ENCODE data around the gene RSPH9.

RSPH9 gene

DNA sequence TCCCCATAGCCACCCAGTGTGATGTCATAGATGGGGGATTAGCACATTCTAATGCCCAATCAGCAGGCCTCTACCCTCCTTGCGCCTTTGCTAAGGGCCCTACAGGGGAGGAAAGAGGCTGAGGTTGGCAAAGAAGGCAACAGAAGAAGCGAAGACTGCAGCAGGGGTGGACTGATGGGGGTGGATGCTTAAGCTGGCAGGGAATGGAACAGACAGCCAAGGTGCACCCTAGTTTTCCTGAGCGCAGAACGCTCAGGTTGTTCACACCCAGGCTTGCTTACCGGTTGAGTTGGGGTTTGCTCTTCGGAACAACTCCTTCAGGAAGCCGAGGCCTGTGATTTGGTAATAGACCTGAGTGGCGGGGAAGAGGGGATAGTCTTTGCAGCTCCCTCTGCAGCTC, 30.1 kb downstream of the RSPH9 start:
- H3K4me3 ChIP-seq (ENCODE audit: low read depth, low read length): no peak overlapping the region
- TF ChIP-seq, protein P1, sequence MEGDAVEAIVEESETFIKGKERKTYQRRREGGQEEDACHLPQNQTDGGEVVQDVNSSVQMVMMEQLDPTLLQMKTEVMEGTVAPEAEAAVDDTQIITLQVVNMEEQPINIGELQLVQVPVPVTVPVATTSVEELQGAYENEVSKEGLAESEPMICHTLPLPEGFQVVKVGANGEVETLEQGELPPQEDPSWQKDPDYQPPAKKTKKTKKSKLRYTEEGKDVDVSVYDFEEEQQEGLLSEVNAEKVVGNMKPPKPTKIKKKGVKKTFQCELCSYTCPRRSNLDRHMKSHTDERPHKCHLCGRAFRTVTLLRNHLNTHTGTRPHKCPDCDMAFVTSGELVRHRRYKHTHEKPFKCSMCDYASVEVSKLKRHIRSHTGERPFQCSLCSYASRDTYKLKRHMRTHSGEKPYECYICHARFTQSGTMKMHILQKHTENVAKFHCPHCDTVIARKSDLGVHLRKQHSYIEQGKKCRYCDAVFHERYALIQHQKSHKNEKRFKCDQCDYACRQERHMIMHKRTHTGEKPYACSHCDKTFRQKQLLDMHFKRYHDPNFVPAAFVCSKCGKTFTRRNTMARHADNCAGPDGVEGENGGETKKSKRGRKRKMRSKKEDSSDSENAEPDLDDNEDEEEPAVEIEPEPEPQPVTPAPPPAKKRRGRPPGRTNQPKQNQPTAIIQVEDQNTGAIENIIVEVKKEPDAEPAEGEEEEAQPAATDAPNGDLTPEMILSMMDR (IDR thresholded peaks at IDR 0.05; ENCODE audit: borderline replicate concordance, insufficient read depth, low read depth, low read length): no peak

DNA sequence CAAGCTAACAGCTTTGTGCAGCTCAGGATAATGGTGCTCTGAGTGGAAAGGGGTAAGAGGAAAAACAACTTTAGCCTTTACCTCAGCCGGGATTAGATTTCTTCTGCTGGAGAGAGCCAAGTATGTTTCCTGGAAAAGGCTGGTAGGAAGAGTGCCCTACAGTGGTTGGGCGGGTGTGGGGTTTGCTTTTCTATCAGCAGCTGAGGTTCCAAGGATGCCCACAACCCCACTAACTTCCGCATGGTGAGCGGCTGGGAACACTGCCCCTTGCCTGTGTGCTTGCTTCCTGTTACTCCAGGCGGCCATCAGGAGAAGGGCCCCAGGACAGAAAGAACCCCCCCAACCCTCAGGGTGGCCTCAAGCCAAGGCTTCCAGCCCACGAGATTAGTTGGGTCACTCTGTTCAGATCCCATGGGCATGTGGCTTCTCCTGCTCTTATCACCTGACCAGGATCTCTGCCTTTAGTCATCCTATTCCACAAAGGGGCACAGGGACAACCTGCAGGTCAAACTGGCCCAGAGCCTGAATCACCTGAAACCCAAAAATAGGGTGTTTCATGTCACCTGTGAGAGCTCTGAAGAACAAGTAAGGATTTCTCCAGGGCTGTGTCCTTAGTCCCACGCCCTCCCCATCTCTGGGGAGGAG, 32.2 kb downstream of the RSPH9 start:
- TF ChIP-seq, protein P1 (IDR thresholded peaks at IDR 0.05; ENCODE audit: borderline replicate concordance, insufficient read depth, low read depth, low read length): no peak
- no peak overlapping the region for H3K4me3 ChIP-seq (ENCODE audit: low read depth, low read length)

DNA sequence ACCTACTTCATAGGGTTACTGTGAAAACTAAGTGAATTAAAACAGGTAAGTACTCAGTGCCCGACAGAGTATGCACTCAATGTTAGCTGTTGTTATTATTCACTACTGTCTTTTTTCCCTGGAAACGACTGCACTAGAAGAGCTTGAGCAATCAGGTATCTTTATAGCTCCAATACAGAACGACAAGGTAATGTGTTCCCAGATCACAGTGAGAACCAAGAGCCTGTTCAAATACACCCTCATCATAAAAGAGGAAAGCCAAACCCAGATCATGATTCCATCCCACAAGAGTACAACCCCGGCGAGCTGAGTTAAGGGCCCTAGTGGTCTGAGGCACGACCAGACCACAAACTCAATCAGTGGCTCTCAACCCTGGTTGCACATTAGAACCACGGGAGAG, 32.9 kb downstream of the RSPH9 start:
- no peak overlapping the region for H3K4me3 ChIP-seq (ENCODE audit: low read depth, low read length)
- TF ChIP-seq, protein P1 (IDR thresholded peaks at IDR 0.05; ENCODE audit: borderline replicate concordance, insufficient read depth, low read depth, low read length): no peak

DNA sequence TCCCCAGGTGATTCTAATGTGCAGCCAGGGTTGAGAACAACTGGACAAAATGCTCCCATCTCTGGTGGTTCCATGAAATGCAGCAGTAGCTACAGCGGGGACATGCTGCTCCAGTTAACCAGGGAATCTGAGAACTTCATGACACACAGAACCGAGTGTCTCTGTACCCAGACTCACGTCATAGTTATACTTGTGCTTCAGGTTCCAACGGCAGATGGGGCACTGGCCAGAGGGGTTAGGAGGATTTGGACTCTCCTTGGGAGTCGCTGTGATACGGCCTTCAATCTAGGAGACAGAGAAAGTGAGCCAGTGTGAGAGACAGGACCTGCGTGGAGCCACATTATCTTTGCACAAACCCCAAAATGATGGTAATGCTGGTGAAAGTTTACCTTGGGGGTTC, 33.5 kb downstream of the RSPH9 start:
- TF ChIP-seq, protein P1 (IDR thresholded peaks at IDR 0.05; ENCODE audit: borderline replicate concordance, insufficient read depth, low read depth, low read length): no peak
- no peak overlapping the region for H3K4me3 ChIP-seq (ENCODE audit: low read depth, low read length)

DNA sequence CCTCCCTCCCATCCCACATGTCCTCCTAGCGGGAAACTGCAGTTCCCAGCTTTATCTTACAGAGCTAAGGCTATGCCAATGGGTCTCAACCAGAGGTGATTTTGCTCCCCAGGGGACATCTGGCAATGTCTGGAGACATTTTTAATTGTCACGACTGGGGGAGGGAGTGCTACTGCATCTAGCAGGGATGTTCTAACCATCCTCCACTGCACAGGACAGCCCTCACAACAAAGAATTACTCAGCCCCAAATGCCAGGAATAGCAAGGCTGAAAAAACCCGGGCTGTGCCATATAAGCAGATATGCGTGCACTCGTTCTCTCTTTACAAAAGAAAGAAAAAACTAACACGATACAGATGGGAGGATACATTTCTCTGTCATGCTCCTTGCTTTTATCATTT, 34.2 kb downstream of the RSPH9 start:
- TF ChIP-seq, protein P1 (IDR thresholded peaks at IDR 0.05; ENCODE audit: borderline replicate concordance, insufficient read depth, low read depth, low read length): no peak
- H3K4me3 ChIP-seq (ENCODE audit: low read depth, low read length): no peak overlapping the region

DNA sequence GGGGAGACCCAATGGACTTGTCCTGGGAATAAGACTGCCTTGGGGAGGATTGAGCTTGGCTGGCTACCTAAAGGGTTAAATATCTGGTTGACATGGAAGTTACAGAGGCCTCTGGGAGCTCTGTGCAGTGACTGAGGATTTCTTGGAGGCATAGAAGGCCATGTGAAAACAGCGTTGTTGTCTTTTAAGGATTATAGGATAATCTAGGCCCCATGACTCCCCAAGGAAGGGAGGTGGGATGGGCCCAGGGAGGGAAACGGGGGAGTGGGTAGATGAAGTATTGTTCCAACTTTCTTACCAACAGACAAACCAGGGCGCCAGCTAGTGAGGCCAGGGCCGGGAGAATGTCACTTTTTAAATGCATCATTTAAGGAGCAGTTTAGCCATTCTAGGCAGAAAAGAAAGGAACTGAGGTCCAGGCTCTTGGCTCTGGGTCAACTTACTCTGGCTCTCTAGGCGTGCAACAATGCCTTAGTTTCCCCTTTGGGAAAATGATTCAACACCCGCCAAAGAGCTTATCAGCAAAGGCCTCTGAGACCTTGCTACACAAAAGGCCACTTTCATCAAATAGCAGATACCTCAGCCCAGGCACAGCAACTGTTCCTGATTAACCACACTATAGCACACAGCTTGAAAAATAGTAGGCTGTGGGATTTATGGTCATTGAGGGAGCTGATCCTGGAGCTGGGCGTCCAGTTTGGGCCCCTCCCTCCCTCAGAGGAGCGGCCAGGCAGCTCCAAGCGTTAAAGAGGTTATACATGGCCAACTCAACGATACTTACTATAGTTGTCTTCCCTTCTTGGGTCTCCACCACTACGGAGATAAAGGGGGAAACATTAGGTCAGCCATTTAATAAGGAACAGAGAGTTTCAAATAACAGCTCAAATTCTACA, 35.7 kb downstream of the RSPH9 start:
- TF ChIP-seq, protein P1 (IDR thresholded peaks at IDR 0.05; ENCODE audit: borderline replicate concordance, insufficient read depth, low read depth, low read length): no peak
- H3K4me3 ChIP-seq (ENCODE audit: low read depth, low read length): no peak overlapping the region

DNA sequence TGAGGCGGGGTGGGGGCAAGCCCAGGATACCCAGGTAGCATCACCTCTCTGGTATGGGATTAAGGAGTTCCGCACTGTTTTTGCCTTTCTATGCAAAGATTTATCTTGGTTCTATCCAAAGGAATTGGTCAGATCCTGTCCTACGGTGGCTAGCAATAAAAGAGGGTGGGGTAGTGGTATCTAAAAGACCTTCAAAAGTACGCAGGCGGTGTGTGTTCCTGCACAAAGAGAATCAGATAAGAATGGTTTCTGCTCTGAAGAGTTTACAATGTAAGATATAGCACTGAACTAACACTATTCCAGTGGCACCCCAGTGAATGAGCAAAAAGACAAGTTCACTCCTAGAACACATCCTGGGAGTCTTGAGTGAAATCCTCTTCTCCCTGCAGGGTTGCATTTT, 36.5 kb downstream of the RSPH9 start:
- H3K4me3 ChIP-seq (ENCODE audit: low read depth, low read length): no peak overlapping the region
- TF ChIP-seq, protein P1 (IDR thresholded peaks at IDR 0.05; ENCODE audit: borderline replicate concordance, insufficient read depth, low read depth, low read length): no peak

Data from GM12875 (cell line).